GM12873 (cell line): ENCODE results near the gene SMIM38.

Experiments
- CTCF ChIP-seq: IDR thresholded peaks from 2 replicates; pipeline ENCODE4 v1.5.1; 2012; ENCODE audit warnings: low read depth, mild to moderate bottlenecking, moderate library complexity, low read length, control low read depth; ENCODE audit not compliant: insufficient read depth; ENCODE audit errors: missing control alignments

The SMIM38 gene

GRCh38 chr11:69145050-69145380 is 10.7 kb upstream of the SMIM38 start:
- TF ChIP-seq CTCF = no peak

- TF ChIP-seq CTCF = no peak
Observed at GRCh38 chr11:69148377-69148762, 7.4 kb upstream of the SMIM38 start.

- no peak for TF ChIP-seq CTCF
Observed at GRCh38 chr11:69148806-69149205, 6.9 kb upstream of the SMIM38 start.

- TF ChIP-seq CTCF = no peak
Observed at GRCh38 chr11:69150175-69150574, 5.6 kb upstream of the SMIM38 start.

- TF ChIP-seq CTCF = no peak
Observed at GRCh38 chr11:69151836-69152235, 3.9 kb upstream of the SMIM38 start.

GRCh38 chr11:69152733-69153421 is 2.9 kb upstream of the SMIM38 start:
- TF ChIP-seq CTCF = no peak

GRCh38 chr11:69153661-69154060 is 2.1 kb upstream of the SMIM38 start:
- no peak for TF ChIP-seq CTCF
